Stimulated activated naive CD4-positive, alpha-beta T cell treated with Interleukin-2 at 50 U/mL for 16 hours (primary cell): ENCODE results near the gene SERPINI1.
A peak's percentile ranks its signal among the peaks of the same experiment; 100 is the strongest.

Experiments used
- DNase-seq: peaks from one replicate; lab custom pipeline; 2025; lab: John Stamatoyannopoulos, UW

Gene SERPINI1

DNA sequence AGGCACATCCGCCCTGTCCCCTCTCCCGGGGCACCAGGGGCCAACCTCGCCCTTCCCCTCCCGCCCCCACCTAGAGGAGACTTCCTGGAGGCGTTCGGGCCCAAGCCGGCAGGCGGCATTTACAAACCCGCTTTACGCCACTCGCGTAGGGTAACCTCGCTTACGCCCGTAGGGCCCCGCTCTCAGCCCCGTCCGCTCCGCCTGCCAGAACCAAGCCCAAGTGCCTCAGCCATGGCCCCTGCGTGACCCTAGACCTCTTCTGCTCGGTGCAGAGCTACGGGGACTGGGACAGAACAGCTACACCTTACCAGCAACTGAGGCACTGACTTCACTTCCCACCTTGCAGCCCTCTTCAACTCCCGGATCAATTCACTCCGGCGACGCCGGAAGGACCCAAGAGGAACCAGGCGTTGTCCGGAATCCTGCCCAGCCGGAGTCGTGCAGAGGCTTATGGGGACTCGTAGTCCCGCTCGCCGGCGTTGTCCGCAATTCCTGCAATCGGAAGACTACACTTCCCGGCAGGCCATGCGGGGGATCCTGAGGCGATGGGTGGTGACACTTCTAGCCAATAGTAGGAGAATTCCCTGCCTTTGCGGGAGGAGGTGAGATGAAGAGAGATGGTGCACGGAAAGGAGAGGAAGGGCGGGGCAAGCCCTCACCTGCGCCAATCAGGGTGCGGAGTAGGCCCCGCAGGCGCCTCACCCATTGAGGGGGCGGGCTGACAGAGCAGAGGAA lies 856 bp upstream of the SERPINI1 start, which contains the start of gene PDCD10:
Gene PDCD10 (minus strand): TSS at position 395 of the 735 bp plus-strand sequence. CDS start 14,735 bp downstream, outside the sequence.
- peak; percentile 96 for DNase-seq

DNA sequence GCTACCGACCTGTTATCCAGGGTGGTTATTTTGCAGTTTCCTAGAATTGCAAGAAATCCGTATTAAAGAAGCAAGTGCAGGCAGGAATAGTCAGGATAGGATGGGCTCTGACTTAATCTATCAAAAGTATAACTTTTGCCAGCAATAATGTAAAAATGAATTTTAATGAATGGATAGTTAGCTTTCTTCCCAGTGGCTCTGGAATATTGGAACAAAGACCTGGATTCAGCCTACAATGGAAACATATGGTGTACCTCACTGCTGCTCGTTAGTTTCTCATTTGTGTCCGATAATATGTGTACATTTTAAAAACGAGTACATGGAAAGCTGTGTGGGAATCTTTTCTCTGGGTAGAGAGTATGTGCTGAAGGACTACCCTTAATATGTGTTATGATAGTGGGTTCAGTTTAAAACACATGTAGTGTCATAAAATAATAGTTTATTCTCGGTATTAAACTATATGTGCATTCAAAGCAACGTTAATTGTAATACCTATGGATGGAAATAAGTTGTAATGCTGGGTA lies 805 bp downstream of the SERPINI1 start:
- DNase-seq = no peak

DNA sequence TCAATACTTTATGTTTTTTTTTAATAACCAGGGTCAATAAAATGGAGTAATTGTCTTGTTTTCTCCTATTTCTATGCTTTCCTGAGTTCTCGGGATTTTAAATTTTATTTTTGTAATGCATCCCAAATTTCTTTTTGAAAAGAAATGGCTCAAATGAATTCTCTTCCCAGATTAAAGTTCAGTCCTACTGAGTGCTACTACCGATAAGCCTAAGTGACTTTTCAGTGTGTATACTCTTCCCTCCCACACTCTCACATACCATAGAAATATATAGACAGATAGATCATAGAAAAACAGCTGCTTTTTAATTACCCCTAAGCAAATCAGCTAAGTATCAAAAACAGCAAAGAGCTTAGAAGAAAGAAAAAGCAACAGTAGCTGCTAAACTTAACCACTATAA lies 1.5 kb downstream of the SERPINI1 start:
- DNase-seq = no peak

DNA sequence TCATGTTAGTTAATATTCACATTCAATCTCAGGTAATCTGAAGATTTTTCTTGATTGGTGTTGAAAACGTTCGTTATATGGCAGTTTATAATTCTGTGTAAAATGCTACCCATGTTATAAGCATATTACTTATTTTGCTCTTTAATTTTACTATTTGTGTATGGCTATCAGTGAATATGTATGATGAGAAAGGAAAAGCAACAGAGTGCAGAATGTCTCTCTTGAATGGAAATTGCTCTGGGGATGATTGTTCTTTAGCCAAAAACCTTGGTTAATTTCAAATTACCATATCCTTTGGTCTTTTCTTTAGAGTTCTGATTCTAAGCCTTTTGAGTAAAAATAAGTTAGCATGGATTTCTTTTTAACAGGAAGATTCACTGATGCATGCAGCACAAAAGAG lies 2.5 kb downstream of the SERPINI1 start:
- no peak for DNase-seq

DNA sequence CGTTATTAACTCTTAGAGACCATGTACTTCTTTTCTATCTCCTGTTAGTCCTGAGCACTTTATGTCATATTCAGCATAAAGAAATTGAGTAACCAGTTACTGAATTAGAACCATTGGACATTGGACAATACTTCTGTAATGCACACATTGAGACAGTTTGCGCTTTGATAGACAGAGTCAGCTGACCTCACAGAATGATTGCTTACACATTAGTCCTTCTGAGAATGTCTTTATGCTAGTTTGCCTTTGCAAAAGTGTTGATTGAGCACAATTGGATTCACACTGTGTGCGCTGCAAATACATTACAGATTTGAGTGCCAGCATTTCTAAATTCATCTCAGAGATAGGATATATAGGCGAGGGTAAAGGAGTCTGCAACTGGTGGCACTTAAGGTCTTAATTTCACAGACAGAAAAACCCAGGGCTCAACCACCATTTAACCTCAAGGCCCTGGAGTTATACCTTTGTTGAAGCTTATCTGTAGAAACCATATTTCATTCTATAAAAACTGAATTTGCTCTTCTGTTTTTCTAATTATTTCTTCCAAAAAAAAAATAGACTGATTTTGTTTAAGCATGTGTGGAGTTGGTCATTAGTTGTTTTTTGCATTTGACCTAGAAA lies 3.8 kb downstream of the SERPINI1 start:
- DNase-seq = no peak

DNA sequence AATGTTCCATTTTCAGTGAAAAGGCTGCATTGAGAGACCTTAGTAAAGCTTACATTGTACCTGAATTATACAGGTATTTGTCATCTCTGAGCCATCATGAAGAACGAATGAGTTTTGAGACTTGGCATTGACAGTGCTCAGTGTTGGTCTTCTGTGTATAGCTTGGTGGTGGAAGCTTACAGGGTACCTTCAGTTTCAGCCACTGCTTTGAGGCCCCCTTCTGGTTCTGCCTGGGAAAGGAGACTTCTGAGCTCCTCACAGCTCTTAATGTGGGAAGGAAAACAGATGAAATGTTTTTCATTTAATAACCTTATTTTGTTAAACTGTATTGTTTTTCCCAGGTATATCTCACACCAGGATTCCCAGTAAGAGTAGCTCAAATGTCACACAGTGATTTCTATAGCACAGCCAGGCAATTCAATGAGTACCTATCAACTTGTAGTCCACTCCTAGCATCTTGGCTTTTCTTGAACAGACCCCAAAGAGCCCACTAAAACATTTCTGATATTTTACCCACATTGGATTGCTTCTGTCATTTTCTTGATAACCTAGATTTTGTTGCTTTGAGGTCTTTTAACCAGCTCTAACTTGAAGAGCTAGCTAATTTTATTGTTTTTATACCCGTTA lies 5.6 kb downstream of the SERPINI1 start:
- DNase-seq = no peak

DNA sequence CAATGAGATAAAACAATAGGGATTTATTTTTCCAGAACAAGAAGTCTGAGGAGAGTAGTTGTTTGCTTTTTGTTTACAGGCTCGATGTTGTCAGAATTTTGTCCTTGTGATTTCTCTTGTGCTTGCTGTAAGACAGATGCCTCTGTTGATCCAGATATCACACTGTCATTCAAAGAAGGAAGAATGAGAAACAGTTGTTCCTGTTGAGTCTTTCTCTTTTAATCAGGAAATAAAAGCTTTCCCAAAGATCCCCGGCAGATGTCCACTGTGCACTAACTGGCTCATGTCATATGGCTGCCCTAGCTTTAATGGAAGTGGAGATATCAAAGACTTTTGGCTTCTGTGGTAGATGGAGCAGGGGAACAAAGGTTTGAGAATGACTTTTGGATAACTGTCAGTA lies 6.8 kb downstream of the SERPINI1 start:
- no peak for DNase-seq

DNA sequence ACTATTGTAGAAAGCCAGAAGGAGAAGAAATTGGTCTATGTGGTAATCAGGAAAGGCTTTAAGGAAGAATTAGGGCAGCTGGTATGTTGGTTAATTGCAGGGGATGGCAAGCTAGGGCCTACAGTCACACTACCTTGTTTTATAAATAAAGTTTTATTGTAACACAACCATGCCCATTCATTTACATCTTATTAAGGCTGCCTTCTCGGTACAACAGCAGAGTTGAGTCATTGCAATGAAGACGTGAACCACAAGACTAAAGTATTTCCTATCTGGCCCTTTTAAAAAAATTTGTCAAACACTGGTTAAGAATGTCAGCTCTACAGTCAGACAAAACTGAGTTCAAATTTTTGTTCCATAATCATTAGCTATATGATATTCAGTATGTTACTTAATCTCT lies 8.3 kb downstream of the SERPINI1 start:
- DNase-seq = no peak

DNA sequence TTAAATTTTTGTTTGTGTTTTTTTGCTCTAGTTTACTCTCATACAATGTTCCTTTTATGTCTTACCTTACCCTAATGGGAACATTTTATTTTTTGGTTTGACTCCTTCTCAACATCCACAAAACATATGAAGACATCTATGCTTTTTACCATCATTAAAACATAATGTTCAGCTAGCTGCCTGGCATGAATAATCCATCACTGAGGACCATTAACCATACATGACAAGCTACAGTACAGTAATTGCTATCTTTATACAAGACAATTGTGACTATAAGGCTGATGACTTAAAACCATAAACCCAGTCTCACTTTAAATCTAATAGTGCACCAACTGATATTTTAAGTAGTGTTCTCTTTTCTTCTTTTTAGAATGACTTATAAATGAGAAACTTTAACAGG lies 13.7 kb downstream of the SERPINI1 start:
- no peak for DNase-seq

DNA sequence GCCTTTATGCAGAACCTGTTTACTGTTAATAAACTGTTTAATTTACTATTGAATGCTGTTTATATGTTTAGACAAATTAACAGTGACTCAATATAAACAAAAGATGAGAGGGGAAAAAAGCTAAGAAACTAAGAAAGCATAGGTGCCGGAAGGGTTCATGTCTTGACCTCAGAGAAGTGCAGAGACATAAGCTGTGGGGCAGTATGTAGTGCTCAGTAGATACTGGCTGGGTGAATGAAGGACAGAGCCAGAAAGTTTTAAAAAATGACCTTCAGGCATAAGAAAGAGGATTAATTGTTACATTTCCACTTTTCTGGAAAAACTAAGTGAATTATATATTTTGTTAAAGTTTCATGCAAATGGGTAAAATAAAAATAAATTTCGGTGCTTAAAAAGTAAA lies 14.2 kb downstream of the SERPINI1 start:
- no peak for DNase-seq

DNA sequence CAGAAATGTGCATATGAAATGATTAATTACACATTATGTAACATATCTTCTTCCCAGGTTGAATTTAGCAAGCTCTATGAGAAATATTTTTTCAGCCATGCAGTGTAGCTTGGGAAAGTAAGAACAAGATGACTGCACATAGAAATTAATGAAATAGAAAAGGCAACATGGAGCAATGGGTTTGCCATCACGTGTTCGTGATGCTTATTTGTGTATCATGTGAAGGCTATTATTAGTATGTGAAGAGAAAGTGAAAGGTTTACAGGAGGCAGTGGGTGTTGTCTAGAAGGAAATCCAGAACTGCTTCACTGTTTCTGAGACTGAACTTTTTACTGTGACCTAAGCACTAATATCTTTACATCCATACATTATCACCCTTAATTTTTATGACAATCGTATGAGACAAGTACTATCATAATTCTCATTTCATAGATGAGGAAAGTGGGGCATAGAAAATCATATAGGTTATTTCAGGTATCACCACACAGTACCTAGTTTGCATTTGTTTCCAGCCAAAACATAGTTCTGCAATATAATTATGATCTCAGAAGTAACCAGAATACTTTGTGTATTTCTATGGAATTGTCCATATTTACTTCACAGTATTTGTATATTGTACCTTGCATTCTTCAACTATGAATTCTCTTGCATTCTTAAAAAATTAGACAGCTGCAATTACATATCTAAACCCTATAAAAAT lies 14.9 kb downstream of the SERPINI1 start:
- DNase-seq = no peak

DNA sequence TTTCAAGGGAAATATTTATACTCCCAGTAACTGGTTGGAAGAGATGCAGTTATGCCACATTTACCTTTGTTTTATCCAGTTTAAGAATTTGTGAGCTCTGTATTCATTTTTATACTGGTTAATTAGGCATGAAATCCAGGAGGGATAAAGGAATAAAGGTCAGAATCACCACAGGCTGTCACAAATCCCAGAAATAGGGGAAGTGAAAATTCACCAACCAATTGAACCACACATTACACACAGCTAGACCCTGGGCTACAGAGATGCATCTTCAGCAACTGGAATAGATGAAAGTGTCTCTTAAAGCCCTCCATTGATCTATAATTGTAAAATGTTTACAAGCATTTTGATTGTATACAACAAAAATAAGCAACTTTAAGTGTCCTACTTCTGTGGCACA lies 18.5 kb downstream of the SERPINI1 start:
- no peak for DNase-seq

DNA sequence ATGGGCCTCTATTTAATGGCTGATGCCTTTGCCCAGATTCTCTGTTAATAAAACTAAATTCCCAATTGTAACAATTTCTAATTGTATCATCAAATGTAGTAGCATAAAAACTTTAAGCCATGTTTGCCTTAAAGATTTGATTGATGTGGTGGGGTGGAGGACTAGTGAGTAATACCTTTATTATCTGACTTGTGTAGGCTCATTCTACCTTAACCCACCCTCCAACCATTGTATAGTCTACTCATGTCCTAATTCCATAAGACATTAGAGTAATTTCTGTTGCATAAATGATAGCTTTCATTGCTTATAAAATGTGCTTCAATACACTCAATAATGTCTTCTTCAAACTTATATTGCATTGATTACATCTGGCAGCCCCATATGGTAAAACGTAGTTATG lies 25.8 kb downstream of the SERPINI1 start:
- no peak for DNase-seq

DNA sequence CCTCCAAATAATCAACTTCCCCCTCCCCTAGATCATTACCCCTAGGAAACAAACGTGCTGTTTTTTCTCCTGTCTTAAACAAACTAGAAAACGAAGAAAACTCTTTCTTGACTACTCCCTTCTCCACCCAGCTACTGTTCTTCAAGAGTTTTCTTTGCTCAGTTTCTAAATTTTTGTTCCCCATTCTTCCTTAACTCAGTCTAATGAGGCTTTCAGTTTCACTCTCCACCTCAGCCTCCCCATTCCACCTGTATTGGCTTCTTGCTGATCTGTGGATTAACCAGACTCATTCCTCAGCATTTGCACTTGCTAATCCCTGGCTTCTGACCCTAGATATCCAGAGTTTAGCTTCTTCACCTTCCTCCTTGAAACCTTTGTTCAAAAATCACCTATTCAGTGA lies 26.8 kb downstream of the SERPINI1 start:
- DNase-seq = no peak

DNA sequence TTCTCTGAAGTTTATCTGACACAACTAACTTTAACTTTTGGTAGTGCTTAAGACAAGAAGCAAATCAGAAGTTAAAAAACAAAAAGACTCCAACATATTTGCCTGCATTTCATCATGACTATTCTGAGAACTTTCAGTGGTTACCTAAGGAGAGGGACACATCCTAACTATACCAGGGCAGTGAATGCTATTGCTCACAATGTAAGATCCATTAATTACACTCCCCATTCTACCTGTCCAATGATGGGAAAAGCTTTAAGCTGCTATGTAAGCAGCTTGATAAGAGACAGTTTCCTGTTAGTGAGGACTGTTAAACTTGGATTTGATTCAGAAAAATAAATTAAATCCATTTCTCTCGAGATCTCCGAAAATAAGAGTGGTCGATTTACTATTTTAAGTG lies 37.5 kb downstream of the SERPINI1 start:
- no peak for DNase-seq

DNA sequence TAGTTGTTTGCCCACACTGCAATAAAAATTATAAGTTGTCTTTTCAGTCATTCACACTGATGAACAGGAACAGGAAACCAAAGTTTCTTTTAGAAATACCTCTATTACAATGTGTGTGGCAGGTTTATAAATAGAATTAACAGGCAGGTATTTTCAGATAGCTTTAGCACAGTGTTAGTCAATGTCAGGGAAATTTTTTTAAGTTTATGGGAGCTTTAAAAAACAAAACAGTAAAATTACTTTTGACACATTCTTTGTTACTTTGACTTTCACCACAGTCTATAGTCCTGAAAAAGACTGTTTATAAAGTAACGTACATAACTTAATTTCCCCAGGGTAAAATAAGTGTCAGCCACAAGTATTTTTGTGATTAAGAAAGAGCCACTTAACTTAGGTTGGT lies 38.1 kb downstream of the SERPINI1 start:
- DNase-seq = no peak

DNA sequence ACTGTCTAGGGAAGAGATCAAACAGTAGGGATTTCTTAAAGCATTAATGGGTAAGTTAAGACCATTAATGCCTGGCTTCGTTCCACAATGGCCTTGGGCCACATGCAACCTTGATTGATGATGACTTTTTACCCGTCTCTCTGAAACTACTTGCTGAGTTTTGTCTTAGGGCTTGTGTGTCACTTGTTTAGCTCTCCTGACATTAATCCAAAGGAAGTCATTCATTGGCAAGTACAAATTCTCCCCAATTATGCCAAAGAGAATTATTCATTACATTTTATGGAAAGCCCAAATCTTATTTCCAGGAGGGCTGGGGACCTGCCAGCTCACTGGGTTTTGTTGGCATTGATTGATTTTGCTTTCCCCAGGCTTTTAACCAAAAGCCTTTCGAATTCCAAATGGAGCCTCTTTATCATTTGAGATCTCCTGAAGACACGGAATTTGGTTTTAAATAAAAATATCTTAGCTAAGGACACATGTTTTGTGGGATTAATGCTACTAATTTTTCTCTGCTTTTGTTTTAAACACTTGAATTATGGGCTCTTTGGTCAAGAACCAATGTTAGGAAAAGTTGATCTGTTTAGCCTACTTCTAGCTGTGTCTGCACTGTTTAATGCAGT lies 40.7 kb downstream of the SERPINI1 start:
- no peak for DNase-seq

DNA sequence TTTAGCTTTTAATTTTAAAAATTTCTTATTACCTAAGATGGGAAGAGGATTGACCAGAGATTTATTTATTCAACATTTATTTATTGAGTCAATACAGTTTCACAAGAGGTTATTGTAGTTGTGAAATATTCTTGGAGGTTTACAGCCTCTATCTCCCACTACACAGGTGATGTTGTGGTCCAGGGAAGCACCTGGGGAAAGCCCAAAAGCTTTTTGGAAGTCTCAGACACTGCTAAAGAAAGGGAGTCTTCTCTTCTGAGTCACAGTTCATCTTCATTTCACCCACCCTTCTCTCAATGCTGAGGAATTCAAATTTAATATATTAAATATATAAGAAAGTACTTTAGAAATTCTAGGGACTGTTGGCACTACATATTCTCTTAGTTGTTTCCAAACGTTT lies 41.8 kb downstream of the SERPINI1 start:
- DNase-seq = no peak

DNA sequence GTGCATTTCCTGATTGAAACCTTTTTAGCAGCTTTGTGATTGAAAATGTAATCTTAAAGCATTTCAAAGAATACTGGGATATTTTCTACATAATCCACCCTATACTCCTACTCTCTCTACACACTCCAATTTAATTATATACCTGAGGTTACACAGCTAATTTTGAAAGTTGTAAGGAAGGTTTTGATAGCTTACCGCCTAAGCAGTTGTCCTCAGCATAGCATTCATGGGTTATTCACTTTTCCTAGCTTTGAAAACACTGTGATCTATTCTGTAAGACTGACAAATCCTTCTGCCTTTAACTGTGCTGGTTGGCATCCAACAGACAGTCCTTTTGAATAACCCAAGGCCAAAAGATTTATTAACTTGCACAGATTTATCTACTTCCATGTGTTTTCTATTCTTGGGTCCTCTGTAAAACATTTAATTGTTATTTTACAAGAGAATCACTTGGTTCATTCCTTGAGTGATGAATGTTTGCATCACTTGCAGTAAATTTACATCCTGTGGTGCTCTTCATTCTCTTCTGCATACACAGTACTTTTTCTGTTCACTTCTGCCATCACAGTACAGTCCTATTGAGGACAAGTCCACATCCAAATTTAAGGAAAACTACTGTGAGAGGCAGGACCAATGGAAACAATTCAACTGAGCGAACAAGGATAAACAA lies 44.8 kb downstream of the SERPINI1 start:
- DNase-seq = no peak

DNA sequence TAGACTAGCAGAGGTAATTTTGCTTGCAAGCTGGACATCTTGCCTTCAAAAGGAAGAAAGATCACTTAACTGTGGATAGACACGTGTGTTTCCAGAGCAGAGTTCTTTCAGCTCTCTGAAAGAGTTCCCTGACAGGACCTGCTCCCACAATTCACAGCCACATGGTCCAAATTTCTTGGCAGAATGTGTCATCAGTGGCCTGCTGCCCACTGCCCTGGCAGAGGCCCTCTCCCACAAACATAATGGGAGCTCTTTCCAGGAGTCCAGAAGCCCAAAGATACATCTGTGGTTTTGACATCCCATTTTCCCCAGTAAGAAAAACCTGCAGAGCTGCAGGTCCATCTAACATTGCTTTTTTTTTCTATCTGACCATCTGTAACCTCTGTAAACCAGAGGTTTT lies 48.3 kb downstream of the SERPINI1 start:
- no peak for DNase-seq

DNA sequence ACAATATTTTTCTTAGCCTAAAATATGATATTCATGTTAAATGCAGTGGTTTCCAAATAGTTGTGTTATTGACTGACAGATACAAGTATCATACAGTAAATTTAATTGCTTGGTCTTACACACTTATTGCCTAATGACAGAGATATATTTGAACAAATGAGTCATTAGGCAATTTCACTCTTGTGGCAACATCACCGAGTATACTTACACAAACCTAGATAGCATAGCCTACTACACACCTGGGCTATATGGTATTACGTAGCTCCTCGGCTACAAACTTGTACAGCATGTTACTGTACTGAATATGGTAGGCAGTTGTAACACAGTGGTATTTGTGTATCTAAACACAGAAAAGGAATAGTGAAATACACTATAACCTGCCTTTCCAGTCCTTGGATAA lies 50.3 kb downstream of the SERPINI1 start:
- no peak for DNase-seq

DNA sequence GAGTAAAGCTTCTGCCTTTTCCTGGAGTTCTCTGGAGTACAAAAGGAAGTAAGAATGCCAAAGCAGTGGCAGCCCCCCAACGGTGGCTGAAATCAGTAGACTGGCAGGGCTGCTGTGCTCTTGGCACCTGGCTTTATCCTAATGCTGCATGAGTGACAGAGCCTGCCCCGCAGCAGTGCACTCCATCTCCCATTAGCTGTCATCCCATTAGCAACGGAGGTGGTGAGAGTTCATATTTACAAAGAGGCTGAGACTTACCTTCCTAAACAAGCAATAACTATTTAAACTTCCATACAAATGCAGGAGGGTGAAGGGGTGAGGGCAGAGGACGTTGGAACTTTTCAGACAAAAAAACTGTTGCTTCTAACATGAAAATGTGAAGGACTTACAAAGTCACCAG lies 51.9 kb downstream of the SERPINI1 start:
- no peak for DNase-seq
